Fibroblast of pulmonary artery (primary cell): ENCODE data around the gene PUM2.

ENCODE experiments used
- DNase-seq: peaks from one replicate; pipeline ENCODE4 v3.0.0-alpha.2; 2010; ENCODE audit warnings: low read depth
- H3K4me3 ChIP-seq: replicated peaks from 2 replicates; pipeline ENCODE4 v1.5.1; 2011; ENCODE audit warnings: low read depth, mild to moderate bottlenecking, control low read depth, low read length, moderate library complexity
- CTCF ChIP-seq: IDR thresholded peaks from 2 replicates; pipeline ENCODE4 v1.5.1; 2011; ENCODE audit warnings: mild to moderate bottlenecking, control low read depth, low read length, inconsistent platforms; ENCODE audit errors: missing control alignments

Gene PUM2

GRCh38 chr2:20223407-20224163, 127.1 kb downstream of the PUM2 start:
- TF ChIP-seq CTCF = no peak
- H3K4me3 ChIP-seq = peak overlapping the region; percentile 50
- DNase-seq = peak; percentile 45

- peak overlapping the region; percentile 50 for H3K4me3 ChIP-seq
- DNase-seq = no peak
- TF ChIP-seq CTCF = no peak
Observed at GRCh38 chr2:20222769-20223406, 127.8 kb downstream of the PUM2 start.

GRCh38 chr2:20222014-20222768, 128.5 kb downstream of the PUM2 start:
- H3K4me3 ChIP-seq = no peak overlapping the region
- TF ChIP-seq CTCF = no peak
- no peak for DNase-seq

GRCh38 chr2:20221555-20221973, 129.1 kb downstream of the PUM2 start:
- H3K4me3 ChIP-seq = no peak overlapping the region
- no peak for TF ChIP-seq CTCF
- peak; percentile 33 for DNase-seq

- TF ChIP-seq CTCF = no peak
- DNase-seq = no peak
- H3K4me3 ChIP-seq = no peak overlapping the region
Observed at GRCh38 chr2:20220806-20221554, 129.7 kb downstream of the PUM2 start.

- H3K4me3 ChIP-seq = no peak overlapping the region
- TF ChIP-seq CTCF = no peak
- DNase-seq = no peak
Observed at GRCh38 chr2:20219763-20220380, 130.8 kb downstream of the PUM2 start.
